Activated CD4-positive, alpha-beta memory T cell treated with anti-CD3 and anti-CD28 coated beads for 36 hours (primary cell): ENCODE results near the gene TSC22D3. TPM values are rescaled to one million over a fixed set of nuclear protein-coding genes. Genes with fewer than 3 reads are reported as not detected.

Experiments used
- CTCF ChIA-PET: fragments of 350-600 bp; sonication (Branson Sonifier 250); formaldehyde crosslinking; loops from one replicate; lab custom pipeline; 2021; ENCODE audit warnings: antibody characterized with exemption, inconsistent platforms; lab: Charles Lee
- POLR2A ChIA-PET: fragments of 350-600 bp; sonication (Branson Sonifier 250); formaldehyde crosslinking; loops from one replicate; lab custom pipeline; 2021; ENCODE audit warnings: antibody characterized with exemption; lab: Charles Lee
- DNase-seq: peaks from one replicate; pipeline ENCODE4 v3.0.0-alpha.2; 2020
- H3K27ac Mint-ChIP-seq: one replicate; pipeline ENCODE4 v1.8.0; 2021; ENCODE audit warnings: mixed read lengths
- H3K27me3 Mint-ChIP-seq: one replicate; pipeline ENCODE4 v1.8.0; 2021; ENCODE audit warnings: mixed read lengths
- H3K36me3 Mint-ChIP-seq: one replicate; pipeline ENCODE4 v1.8.0; 2021; ENCODE audit warnings: mixed read lengths
- H3K4me1 Mint-ChIP-seq: one replicate; pipeline ENCODE4 v1.8.0; 2021; ENCODE audit warnings: low read depth, mixed read lengths
- H3K4me3 Mint-ChIP-seq: one replicate; pipeline ENCODE4 v1.8.0; 2021; ENCODE audit warnings: mild to moderate bottlenecking, mixed read lengths
- H3K9me3 Mint-ChIP-seq: one replicate; pipeline ENCODE4 v1.8.0; 2021; ENCODE audit warnings: mixed read lengths
- intact Hi-C: fragments of 100-400 bp; cut with micrococcal nuclease; formaldehyde crosslinking; loops from one replicate; pipeline ENCODE4 v1.15.1; 2023
- total RNA-seq, 2 experiments: library from RNA; stranded (reverse); gene quantifications; one replicate each; pipeline ENCODE4 v1.2.3, GENCODE V29; 2021

Gene TSC22D3
- total RNA-seq, 2 experiments from 2014 or later, result 26.0 to 28.2 TPM

DNA sequence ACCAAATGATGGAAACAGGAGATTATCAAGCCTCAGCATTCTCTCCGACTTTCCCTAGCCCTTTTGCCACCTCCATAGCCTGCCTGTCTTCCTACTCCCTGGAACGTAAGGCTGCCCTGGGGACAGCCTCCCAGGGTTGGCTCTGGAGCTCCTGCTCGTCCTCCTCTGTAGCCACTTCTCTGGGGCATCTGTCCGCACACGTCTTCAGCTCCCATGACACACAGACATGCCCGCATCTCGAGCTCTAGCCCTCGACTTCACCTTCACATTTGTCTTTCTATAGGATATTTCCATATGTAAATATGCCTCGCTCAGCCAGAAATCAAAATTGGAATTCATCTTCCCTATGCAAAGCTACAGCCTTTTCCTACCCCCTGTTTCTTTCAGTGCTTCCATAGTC lies 67.7 kb downstream of the TSC22D3 start:
- H3K9me3 Mint-ChIP-seq, result no peaks in the 10 kb centered on the region
- H3K36me3 Mint-ChIP-seq, result no peaks in the 10 kb centered on the region
- no peaks in the 10 kb centered on the region for H3K27me3 Mint-ChIP-seq
- POLR2A ChIA-PET, result no interaction called here
- no peak overlapping the region for H3K4me3 Mint-ChIP-seq
- CTCF ChIA-PET, result interaction anchor here (0.5 kb wide), 1 partner anchor 243 kb away, joined by 6 read pairs; no protein-coding TSS in a partner anchor
- intact Hi-C loops, result no loop called here
- H3K27ac Mint-ChIP-seq, result no peak overlapping the region
- H3K4me1 Mint-ChIP-seq, result peaks cover 41% of the 10 kb centered on the region
- DNase-seq, result no peak

DNA sequence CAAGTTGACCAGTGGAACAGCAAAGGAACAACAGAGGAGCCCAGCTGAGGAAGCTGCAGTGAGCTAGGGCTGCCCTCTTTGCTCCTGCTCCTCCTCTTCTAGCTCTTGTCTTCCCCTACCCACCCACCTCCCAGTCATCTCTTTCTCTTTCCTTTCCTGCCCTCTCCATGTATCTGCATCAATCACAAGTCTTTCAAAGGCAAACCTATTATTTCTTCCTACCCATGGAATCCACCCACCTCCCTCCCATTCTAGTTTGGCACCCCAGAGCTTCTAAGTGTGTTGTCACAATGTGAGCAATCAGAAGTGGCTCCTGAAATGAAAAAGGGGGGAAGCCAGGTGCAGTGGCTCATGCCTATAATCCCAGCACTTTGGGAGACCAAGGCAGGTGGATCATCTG lies 69.3 kb downstream of the TSC22D3 start:
- ChIA-PET POLR2A (no interaction called here), CTCF (interaction anchor here (0.6 to 1.3 kb wide), 2 partner anchors 11 to 46 kb away, joined by 3 to 5 read pairs; no protein-coding TSS in a partner anchor)
- intact Hi-C loops, result no loop called here
- H3K9me3 Mint-ChIP-seq, result no peaks in the 10 kb centered on the region
- no peaks in the 10 kb centered on the region for H3K27me3 Mint-ChIP-seq
- H3K4me1 Mint-ChIP-seq, result peaks cover 26% of the 10 kb centered on the region
- DNase-seq, result no peak
- H3K36me3 Mint-ChIP-seq, result no peaks in the 10 kb centered on the region
- H3K27ac Mint-ChIP-seq, result no peak overlapping the region
- no peak overlapping the region for H3K4me3 Mint-ChIP-seq

DNA sequence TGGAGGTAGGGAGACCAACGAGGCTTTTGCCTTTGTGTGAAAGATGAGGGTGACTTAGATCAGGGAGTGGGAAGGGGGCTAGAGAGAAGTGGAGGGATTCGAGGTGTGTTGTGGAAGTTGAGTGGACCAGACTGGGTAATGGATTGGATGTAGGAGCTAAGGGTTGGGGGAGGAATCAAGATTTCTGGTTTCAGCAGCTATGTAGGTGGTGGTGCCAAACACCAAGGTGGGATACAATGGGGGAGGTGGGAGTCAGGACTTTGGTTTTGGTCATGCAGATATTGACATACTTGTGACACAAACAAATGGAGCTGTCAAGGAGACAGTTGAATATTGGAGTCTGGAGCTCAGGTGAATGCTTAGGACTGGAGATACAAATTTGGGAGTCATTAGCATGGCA lies 71.0 kb downstream of the TSC22D3 start:
- no peaks in the 10 kb centered on the region for H3K27me3 Mint-ChIP-seq
- no peaks in the 10 kb centered on the region for H3K36me3 Mint-ChIP-seq
- peaks cover 27% of the 10 kb centered on the region for H3K4me1 Mint-ChIP-seq
- H3K9me3 Mint-ChIP-seq, result no peaks in the 10 kb centered on the region
- intact Hi-C loops, result no loop called here
- POLR2A ChIA-PET, result no interaction called here
- DNase-seq, result no peak
- H3K27ac Mint-ChIP-seq, result no peak overlapping the region
- CTCF ChIA-PET, result interaction anchor here (0.6 kb wide), 1 partner anchor 32 kb away, joined by 3 read pairs; no protein-coding TSS in a partner anchor
- no peak overlapping the region for H3K4me3 Mint-ChIP-seq

DNA sequence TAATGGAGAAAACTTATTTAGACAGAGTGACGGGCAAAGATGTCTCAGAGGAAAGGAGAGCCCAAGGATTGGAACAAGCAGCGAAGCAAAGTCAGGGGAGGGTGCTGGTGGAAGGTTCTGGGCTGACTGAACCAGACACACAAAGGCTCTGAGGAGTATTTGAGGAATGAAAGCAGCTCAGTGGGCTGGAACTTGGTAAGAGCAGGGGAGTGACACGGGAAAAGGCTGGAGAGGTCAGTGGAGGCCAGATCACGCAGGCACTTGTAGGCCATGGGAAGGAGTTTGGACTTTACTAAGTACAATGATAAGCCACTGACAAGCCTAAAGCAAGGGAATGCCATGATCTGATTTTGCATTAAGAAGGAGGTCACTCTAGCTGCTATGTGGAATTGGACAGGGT lies 71.4 kb downstream of the TSC22D3 start:
- DNase-seq, result no peak
- intact Hi-C loops, result no loop called here
- CTCF ChIA-PET, result no interaction called here
- H3K36me3 Mint-ChIP-seq, result no peaks in the 10 kb centered on the region
- H3K4me3 Mint-ChIP-seq, result no peak overlapping the region
- H3K9me3 Mint-ChIP-seq, result no peaks in the 10 kb centered on the region
- H3K27me3 Mint-ChIP-seq, result no peaks in the 10 kb centered on the region
- peaks cover 28% of the 10 kb centered on the region for H3K4me1 Mint-ChIP-seq
- POLR2A ChIA-PET, result no interaction called here
- no peak overlapping the region for H3K27ac Mint-ChIP-seq

DNA sequence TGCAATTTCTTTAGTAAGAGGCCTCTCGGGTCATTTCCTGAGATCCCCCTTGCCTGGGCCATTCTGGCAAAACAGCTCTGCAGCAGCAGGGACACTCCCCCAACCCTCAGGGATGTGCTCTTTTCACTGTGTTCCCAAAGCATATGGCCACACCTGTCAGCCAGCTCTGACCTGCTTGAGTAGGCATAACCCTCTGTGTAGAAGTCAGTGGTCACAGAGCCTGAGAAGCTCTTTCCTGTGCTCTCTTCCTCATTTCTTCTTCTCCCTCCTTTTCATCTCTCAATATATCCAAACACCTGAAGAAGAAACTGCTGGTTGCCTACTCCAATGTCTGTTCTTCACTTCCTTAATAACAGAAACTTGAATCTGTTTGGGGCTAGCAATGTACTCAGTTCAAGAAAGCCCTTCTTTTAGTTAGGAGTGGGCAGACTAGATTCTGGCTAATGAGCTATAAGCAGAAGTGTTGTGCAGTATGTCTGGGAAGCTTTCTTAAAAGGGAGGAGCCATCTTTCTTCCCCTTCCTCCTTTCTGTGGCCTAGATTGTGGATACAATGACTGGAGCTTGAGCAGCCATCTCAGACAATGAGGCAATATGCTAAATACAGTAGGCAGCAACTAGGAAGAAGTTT lies 74.0 kb downstream of the TSC22D3 start:
- POLR2A ChIA-PET, result interaction anchor here (1.5 kb wide), 1 partner anchor 10 kb away, joined by 5 read pairs; no protein-coding TSS in a partner anchor
- DNase-seq, result no peak
- Mint-ChIP-seq H3K27me3 (no peaks in the 10 kb centered on the region), H3K27ac (no peak overlapping the region), H3K4me3 (no peak overlapping the region), H3K4me1 (peaks cover 19% of the 10 kb centered on the region), H3K9me3 (no peaks in the 10 kb centered on the region), H3K36me3 (no peaks in the 10 kb centered on the region)
- intact Hi-C loops, result no loop called here
- CTCF ChIA-PET, result interaction anchor here (1.2 kb wide), 1 partner anchor 24 kb away, joined by 5 read pairs; no protein-coding TSS in a partner anchor

DNA sequence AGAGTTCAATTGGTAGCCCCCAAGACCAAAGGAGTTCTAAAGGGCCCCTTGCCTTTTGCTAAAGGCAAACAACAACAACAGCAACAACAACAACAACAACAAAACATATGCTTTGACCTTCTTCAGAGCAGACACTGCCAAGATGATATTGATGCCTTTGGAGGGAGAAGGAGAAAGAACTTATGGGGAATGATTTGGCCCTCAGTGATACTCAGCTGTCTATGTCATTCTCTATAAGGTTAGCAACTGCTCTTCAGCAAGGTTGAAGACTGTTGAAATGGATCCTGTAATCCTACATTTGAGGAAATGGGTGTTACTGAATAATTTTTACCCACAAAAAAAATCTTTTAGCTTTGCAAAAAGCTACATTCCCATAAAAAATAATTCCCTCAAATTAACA lies 74.8 kb downstream of the TSC22D3 start:
- Mint-ChIP-seq H3K4me1 (peaks cover 14% of the 10 kb centered on the region), H3K27ac (no peak overlapping the region), H3K36me3 (no peaks in the 10 kb centered on the region), H3K9me3 (no peaks in the 10 kb centered on the region), H3K27me3 (no peaks in the 10 kb centered on the region), H3K4me3 (no peak overlapping the region)
- POLR2A ChIA-PET, result interaction anchor here (1.5 kb wide), 1 partner anchor 11 kb away, joined by 5 read pairs; no protein-coding TSS in a partner anchor
- no peak for DNase-seq
- intact Hi-C loops, result no loop called here
- CTCF ChIA-PET, result no interaction called here

DNA sequence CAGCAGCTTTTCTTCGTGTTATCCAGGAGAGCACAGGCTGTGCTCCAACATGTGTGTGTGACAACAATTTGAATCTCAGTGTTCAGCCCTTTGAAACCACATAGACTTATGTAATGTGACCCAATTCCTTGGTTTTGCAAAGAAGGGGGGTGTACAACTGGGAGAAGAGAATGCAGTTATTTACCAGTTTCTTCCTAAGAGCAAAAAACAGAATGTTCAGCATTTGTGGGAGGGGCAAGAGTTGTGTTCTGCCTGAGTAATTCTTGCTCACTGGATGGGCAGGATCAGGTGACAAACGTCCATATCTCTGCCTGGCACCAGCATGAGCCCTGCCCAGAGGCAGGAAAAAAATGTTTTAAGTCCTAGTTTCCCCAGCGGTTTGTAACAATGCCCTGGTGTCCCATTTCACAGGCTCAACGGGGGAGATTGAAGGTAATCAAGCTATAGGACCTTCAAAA lies 75.2 kb downstream of the TSC22D3 start:
- intact Hi-C loops, result no loop called here
- Mint-ChIP-seq H3K27me3 (no peaks in the 10 kb centered on the region), H3K27ac (no peak overlapping the region), H3K4me1 (peaks cover 14% of the 10 kb centered on the region), H3K4me3 (no peak overlapping the region), H3K36me3 (no peaks in the 10 kb centered on the region), H3K9me3 (no peaks in the 10 kb centered on the region)
- DNase-seq, result no peak
- POLR2A ChIA-PET, result no interaction called here
- CTCF ChIA-PET, result no interaction called here

DNA sequence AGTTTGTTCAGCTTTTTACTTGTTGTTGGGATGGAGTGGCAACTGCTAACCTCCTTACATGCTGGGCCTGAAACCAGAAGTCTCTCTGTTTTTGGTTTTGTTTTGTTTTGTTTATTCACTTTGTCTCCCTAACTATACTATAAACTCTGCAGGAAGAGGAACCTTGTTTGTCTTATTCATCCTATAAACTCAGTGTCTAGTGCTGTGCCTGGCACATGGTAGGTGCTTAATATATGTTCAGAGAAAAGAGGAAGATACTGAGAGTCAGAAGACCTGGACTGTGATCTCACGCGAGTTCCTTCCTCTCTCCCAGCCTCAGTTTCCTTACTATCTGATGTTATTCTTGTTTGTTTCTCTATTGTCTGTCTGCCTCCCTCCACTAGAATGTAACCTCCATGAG lies 76.0 kb downstream of the TSC22D3 start:
- H3K4me3 Mint-ChIP-seq, result no peak overlapping the region
- H3K36me3 Mint-ChIP-seq, result no peaks in the 10 kb centered on the region
- no peaks in the 10 kb centered on the region for H3K9me3 Mint-ChIP-seq
- intact Hi-C loops, result no loop called here
- ChIA-PET CTCF (no interaction called here), POLR2A (no interaction called here)
- peaks cover 14% of the 10 kb centered on the region for H3K4me1 Mint-ChIP-seq
- DNase-seq, result no peak
- H3K27ac Mint-ChIP-seq, result no peak overlapping the region
- no peaks in the 10 kb centered on the region for H3K27me3 Mint-ChIP-seq

DNA sequence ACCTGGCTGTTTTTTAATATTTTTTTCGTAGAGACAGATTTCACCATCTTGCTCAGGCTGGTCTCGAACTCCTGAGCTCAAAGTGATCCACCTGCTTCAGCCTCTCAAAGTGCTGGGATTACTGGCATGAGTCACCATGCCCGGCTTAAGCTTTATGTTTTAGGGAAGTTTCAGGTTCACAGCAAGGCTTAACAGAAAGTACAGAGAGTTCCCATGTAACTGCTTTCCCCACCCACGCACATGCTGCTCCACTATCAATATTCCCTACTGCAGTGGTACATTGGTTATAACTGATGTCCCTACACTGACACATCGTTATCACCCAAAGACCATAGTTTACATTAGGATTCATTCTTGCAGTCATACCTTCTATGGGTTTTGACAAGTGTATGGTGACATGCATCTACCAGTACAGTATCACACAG lies 84.6 kb downstream of the TSC22D3 start:
- no peak for DNase-seq
- Mint-ChIP-seq H3K27ac (no peak overlapping the region), H3K9me3 (no peaks in the 10 kb centered on the region), H3K4me1 (peaks cover 12% of the 10 kb centered on the region), H3K36me3 (no peaks in the 10 kb centered on the region), H3K4me3 (no peak overlapping the region), H3K27me3 (no peaks in the 10 kb centered on the region)
- CTCF ChIA-PET, result interaction anchor here (0.9 kb wide), 1 partner anchor 86 kb away, joined by 3 read pairs; the partner anchor contains the start of gene NCBP2L
- POLR2A ChIA-PET, result no interaction called here
- intact Hi-C loops, result no loop called here

DNA sequence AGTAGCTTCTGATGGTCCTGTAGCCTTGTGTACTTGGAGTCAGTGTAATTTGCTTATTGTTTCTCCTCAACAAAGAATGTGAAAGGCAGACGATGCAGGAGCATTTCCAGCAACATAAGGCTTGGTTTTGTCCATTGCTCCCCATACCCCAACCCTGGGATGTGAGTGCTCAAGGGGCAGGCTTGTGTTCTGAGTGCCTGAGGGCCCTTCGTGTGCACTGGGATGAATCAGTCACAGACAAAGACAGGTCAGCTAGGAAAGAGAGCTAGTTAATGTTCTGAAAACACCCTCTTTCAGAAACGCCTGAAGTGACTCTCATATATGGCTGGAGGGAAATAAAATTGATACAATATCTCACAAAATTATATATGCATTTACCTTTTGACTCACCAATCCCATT lies 88.1 kb downstream of the TSC22D3 start:
- Mint-ChIP-seq H3K9me3 (no peaks in the 10 kb centered on the region), H3K27me3 (no peaks in the 10 kb centered on the region), H3K27ac (no peak overlapping the region), H3K36me3 (no peaks in the 10 kb centered on the region), H3K4me1 (peaks cover 29% of the 10 kb centered on the region), H3K4me3 (no peak overlapping the region)
- intact Hi-C loops, result no loop called here
- CTCF ChIA-PET, result interaction anchor here (1.1 kb wide), 2 partner anchors 15 to 90 kb away, joined by 4 read pairs; partner anchors contain the start of gene NCBP2L
- no peak for DNase-seq
- POLR2A ChIA-PET, result no interaction called here

DNA sequence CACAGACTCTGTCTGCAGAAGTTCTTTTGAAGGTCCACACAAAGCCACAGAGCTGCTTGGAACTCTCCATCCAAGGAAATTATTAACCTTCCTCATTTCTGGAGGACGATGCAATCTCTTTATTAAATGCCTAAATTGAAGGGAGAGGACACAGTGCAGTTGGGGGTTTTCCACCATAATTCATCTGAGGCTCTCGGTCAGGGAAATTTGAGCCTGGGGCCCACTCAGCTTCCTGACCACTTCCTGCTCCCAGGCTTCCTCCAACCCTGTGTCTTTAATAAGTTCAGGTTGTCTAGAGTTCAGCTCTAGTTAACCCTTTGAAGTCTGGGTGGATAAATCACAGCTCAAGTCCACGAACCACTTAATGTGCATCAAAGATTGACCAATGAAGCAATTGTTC lies 88.8 kb downstream of the TSC22D3 start:
- H3K27ac Mint-ChIP-seq, result no peak overlapping the region
- no peaks in the 10 kb centered on the region for H3K27me3 Mint-ChIP-seq
- ChIA-PET CTCF (interaction anchor here (1.1 kb wide), 2 partner anchors 14 to 90 kb away, joined by 4 read pairs; partner anchors contain the start of gene NCBP2L), POLR2A (interaction anchor here (2.0 kb wide), 1 partner anchor 12 kb away, joined by 12 read pairs; no protein-coding TSS in a partner anchor)
- H3K4me1 Mint-ChIP-seq, result peaks cover 29% of the 10 kb centered on the region
- H3K9me3 Mint-ChIP-seq, result no peaks in the 10 kb centered on the region
- no peak for DNase-seq
- H3K4me3 Mint-ChIP-seq, result no peak overlapping the region
- H3K36me3 Mint-ChIP-seq, result no peaks in the 10 kb centered on the region
- intact Hi-C loops, result no loop called here

DNA sequence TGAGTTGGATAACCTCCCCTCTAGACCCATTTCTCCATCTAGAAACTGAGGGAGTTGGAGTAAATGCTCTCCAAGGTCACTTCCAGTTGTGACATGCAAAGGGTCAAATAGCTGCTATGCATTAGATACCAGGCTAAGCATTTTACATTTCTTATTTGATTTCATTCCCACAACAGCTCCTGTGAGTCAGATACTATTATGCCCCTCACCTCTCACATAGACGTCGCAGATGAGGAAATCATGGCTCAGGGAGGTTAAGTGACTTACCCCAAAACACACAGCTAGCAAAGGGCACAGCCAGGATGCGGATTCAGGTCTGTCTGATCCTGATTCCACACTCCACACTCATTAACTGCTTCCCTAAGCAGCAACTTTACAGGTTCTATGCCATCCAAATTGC lies 89.6 kb downstream of the TSC22D3 start:
- CTCF ChIA-PET, result interaction anchor here (1.1 kb wide), 1 partner anchor 14 kb away, joined by 4 read pairs; no protein-coding TSS in a partner anchor
- intact Hi-C loops, result no loop called here

More for the DNA sequence above, 89.6 kb downstream of the TSC22D3 start:
- peaks cover 25% of the 10 kb centered on the region for H3K4me1 Mint-ChIP-seq
- DNase-seq, result no peak
- POLR2A ChIA-PET, result interaction anchor here (2.0 kb wide), 1 partner anchor 11 kb away, joined by 12 read pairs; no protein-coding TSS in a partner anchor
- H3K4me3 Mint-ChIP-seq, result no peak overlapping the region
- H3K9me3 Mint-ChIP-seq, result no peaks in the 10 kb centered on the region
- no peak overlapping the region for H3K27ac Mint-ChIP-seq
- H3K36me3 Mint-ChIP-seq, result no peaks in the 10 kb centered on the region
- H3K27me3 Mint-ChIP-seq, result no peaks in the 10 kb centered on the region
